ENCODE data around the gene WRAP53.
"Not testable (repeated sequence)": the region's sequence is repeated elsewhere in the genome, so short reads cannot be mapped to it uniquely, and the experiment has no call there.

The WRAP53 gene

DNA sequence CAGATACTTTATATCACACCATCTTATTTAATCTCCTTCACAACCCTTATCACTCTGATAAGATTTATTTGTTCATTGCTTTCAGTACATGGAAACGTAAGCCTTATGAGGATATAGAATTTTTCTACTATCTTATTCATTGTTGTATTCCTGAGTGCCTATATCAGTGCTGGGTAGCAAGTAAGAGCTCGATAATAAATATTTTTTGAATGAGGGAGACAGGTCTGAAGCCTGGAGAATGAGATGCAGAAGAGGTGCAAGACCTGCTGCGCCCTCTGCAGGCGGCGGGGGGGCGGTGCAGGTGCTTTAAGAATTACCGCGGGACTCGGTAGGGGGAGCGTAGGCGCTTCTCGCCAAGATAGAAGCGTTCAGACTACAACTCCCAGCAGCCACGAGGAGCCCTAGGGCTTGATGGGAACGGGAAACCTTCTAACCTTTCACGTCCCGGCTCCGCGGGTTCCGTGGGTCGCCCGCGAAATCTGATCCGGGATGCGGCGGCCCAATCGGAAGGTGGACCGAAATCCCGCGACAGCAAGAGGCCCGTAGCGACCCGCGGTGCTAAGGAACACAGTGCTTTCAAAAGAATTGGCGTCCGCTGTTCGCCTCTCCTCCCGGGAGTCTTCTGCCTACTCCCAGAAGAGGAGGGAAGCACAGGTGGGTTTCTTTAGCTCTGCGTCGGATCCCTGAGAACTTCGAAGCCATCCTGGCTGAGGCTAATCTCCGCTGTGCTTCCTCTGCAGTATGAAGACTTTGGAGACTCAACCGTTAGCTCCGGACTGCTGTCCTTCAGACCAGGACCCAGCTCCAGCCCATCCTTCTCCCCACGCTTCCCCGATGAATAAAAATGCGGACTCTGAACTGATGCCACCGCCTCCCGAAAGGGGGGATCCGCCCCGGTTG lies at the start of gene WRAP53:
WRAP53 (plus strand) TSS at position 570 of the 900 bp plus-strand sequence; CDS start at position 742, 172 bp downstream.
- DNase-seq: peak; percentile 99

DNA sequence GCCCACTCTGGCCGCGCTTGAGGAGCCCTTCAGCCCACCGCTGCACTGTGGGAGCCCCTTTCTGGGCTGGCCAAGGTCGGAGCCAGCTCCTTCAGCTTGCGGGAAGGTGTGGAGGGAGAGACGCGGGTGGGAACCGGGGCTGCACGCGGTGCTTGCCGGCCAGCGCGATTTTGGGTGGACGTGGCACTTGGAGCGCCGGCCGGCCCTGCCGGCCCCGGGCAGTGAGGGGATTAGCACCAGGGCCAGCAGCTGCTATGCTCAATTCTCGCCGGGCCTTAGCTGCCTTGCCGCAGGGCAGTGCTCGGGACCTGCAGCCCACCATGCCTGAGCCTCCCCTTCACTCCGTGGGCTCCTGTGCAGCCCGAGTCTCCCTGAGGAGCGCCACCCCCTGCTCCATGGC lies 47.5 kb upstream of the WRAP53 start:
- DNase-seq: no peak

DNA sequence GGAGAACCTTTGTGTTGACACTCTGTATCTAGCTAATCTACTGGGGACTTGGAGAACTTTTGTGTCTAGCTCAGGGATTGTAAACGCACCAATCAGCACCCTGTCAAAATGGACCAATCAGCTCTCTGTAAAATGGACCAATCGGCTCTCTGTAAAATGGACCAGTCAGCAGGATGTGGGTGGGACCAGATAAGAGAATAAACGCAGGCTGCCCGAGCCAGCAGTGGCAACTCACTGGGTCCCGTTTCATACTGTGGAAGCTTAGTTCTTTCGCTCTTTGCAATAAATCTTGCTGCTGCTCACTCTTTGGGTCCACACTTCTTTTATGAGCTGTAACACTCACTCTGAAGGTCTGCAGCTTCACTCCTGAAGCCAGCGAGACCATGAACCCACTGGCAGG lies 46.6 kb upstream of the WRAP53 start:
- DNase-seq: not testable (repeated sequence)

DNA sequence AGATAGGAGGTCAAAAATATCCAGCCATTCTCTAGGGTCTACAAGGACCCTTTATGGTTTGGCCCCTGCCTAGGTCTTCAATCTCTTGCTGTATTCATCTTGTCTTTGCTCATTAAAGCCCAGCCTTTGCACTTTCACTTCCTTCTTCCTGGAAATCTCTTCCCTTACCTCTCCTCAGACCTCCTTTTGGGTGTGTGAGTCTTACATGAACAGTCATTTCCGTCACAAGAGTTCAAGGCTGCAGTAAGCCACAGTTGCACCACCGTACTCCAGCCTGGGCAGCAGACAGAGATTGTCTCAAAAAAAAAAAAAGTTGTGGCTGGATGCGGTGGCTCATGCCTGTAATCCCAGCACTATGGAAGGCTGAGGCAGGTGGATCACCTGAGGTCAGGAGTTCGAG lies 43.5 kb upstream of the WRAP53 start:
- no peak for DNase-seq

DNA sequence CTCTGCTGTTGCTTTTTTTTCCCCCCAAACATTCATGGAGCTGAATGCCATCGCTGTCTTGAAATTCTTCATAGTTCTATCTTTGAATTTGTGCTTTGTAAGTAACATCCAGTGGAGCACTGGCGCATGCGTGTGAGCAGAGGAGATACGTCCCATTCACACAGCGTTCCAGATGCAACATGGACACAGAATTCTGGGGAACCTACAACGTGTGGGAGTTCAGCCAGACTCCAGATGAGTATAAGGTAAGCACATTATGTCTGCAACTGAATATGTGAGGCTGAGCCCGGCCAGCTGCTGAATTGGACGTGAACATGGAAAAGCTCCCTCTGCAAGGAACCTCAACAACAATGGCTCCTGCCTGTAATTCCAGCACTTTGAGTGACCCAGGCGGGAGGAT lies 41.8 kb upstream of the WRAP53 start:
- DNase-seq: no peak

DNA sequence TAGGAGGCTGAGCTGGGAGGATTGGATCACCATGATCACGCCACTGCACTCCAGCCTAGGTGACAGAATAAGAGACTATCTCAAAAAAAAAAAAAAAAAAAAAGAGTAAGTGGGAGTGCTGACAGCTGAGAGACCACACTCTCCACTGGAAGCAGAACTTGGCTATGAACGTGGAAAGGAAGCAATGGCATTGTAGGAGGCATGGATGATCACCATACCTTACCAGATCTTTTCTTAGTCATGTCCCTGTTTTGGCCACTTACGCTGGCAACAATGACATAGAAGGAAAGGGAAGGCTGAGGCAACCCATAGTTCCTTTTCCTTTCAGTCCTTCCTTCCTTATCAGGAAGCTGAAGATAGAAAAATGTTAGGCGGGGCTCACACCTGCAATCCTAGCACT lies 41.3 kb upstream of the WRAP53 start:
- no peak for DNase-seq

DNA sequence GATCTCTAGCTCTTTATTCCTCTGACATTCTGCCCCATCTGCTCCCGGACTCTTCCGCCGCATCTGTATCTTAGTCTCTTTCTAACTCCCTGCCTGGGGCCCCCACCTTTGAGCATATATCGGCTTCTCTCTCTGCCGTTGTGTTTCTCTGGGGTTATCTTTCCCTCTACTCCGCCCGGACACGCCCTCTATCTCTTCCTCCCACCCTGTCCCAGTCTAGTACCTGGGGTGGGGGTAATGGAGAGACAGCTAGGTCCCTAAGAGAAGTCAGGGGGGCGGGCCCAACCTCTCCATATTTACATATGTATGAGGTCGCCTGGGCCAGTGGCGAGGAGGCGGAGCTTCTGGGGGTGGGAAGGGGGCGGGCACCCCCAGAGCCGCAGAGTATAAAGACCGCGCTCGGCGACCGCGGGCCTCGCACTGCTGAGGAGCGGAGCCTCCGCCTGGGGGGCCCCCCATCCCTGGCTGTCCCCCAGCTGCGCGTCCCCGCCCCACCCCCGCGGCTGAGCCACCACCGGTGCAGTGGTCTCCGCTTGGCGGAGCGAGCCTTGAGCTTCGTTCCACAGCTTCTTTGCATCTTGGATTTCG lies 37.7 kb upstream of the WRAP53 start, which contains the start of gene ATP1B2:
ATP1B2 (plus strand) TSS at position 418 of the 588 bp plus-strand sequence. CDS start 593 bp downstream, outside the sequence.
- peak in 1 of 2 experiments; percentile 40 for DNase-seq

DNA sequence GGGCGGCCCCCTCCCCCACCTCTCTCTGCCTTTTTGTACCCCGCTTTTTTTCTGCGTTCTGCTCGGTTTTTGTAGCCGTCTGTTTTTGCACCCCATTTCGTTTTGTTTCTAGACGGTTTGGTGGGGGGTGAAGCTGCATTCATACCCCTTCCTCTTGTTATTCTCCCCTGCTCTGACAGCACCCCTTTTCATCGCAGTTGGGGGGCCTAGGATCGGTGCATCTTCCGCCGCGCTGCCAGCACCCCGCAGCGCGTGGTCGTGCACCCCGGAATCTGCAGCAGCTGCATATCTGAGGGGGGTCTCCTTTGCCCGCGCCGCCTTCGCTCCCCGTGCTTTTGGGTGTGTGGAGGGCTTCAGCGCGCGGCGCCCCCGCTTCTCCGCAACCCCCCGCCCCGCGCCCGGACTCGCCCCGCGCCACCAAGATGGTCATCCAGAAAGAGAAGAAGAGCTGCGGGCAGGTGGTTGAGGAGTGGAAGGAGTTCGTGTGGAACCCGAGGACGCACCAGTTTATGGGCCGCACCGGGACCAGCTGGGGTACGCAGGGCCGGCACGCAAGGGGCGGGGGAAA lies 37.1 kb upstream of the WRAP53 start:
- DNase-seq: no peak

DNA sequence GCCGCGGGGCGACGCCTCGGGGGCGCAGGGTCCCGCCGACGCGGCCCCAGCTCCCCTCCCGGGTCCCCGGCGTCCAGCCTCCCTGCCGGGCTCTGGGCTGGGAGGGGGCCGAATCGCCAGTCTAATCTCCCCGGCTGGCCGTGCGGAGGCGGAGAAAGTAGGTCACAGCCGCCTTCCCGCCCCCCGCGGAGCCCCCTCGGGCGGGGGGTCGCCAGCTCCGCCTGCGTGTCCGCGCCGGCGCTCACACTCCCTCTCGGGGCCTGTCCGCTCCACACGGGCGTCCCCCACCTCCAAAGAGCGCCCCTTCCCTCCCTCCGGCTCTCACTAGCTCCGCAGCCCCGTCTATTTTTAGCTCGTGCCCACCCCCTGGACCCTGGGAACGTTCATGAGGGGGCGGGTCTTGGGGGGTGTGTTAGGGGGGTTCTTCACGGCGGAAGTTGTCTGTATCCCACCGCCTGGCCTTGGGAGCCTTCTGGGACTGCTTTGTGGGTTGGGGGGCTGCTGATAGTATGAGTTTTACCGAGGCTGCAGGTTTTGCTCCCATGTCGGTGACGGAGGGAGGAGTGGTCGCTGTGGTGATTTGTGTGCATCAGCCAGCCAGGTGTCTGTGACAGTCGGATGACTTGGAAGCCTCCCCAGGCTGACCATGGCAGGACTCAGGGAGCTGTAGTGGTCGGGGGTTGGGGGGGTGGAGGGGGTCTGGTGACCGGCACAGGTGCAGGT lies 36.5 kb upstream of the WRAP53 start:
- DNase-seq: no peak

DNA sequence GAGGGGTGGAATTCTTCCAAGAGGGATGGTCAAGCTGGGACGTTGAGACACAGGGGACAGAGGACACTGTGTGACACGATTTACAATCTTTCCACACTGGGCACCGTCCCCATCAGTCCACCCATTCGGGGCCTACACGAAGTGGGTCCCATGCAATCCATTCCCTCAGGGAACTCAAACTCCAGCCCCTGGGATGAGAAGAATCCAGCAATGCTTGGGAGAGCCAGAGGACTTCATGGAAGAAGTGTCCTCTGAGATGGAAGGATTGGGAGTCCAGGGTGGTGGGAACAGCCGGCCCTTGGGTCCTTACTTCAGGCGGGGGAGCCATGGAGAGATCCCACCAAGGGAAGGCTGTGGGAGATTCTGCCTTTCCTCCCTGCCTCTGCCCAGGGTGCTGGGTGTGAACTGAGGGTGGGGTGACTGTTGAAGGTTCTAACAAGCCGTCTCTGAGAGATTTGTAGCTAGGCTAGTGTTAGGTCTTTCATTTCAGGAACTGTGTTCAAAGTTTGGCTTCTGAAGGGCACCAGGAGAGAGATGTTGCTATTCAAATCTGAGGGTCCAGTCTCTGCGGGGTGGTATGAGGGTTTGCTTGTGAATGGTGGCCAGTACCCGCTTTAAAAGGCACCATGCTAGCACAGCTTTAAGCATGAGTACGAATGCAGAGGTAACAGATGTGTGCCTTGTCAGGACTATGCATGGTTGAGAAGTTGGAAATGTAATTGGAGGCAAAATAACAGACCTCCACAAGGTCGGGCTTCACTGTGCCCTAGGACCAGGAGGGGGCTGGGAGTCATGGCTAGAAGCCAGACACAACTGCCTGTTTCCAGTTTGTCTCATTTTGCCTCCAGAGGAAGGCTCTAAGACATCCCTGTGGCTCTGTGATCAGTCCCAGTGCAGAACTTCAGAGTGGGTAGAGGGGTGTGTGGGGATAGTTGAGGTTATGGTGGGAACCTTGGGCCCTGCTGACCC lies 35.6 kb upstream of the WRAP53 start:
- DNase-seq: no peak

DNA sequence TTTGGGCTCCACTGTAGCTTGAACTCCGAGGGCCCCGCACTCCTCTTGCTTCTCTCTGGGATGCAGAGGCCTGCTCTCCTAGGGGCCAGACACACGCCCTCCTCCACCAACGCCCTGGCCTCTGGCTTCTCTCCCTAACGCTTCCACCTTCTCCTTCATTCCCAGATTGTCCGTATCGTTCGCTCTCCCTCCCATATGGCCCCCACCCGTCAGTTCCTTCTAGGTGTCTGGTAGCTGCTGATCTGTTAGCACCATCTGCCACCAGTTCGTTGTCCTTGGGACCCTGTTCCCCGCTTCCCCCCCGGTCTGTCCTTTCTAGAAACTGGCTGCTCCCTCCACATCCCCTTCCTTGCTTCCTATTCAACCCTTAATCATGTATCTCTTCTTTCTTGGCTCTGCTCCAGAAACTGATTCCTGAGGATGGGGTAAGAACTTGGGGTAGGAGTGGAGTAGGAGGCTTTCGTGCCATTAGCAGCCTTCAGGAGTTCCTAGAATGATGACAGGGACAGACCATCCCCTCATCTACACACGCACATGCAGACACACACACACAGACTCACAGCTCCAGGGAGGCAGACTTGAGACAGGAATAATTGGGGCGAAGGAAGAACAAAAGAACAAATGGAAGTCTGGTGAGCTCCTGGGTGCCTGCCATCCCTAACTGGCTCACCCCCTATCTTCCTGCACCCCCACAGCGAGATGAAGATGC lies 33.3 kb upstream of the WRAP53 start:
- DNase-seq: no peak

DNA sequence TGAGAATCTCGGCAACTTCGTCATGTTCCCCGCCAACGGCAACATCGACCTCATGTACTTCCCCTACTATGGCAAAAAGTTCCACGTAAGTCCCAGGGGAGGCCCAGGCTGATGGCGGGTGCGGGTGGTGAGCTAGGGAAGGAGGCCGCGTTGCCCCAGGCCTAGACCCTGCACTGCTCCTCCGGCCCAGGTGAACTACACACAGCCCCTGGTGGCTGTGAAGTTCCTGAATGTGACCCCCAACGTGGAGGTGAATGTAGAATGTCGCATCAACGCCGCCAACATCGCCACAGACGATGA lies 32.8 kb upstream of the WRAP53 start:
- DNase-seq: no peak

DNA sequence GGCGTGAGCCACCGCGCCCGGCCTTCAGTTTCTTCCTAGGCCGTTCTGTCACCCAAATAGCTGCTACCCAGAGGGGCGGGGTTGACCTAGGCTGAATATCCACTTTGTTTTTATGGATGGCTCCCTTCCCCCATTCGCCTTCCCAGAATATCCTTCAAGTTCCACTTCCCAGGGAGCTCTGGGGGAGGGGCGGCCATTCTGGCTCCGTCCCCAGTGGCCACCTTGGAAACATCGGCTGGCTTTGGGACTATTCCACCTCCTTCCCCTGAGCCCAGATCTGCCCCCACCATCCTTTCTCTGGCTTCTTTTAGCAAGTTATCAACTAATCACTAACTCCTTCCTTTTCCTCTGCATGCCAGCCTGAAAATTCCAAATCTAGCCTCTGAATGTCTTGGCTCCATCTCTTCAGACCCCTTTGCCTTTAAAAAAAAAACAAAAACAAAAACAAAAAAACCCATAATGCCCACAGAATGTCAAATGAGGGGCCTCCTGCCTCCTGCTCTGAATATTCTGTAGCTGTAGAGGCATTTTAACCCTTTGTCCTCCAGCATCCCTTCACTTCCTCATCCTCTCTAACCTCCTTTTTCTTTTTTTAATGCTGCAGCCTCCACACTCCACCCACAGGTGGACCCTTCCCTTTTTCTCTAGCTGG lies 31.2 kb upstream of the WRAP53 start:
- DNase-seq: no peak

DNA sequence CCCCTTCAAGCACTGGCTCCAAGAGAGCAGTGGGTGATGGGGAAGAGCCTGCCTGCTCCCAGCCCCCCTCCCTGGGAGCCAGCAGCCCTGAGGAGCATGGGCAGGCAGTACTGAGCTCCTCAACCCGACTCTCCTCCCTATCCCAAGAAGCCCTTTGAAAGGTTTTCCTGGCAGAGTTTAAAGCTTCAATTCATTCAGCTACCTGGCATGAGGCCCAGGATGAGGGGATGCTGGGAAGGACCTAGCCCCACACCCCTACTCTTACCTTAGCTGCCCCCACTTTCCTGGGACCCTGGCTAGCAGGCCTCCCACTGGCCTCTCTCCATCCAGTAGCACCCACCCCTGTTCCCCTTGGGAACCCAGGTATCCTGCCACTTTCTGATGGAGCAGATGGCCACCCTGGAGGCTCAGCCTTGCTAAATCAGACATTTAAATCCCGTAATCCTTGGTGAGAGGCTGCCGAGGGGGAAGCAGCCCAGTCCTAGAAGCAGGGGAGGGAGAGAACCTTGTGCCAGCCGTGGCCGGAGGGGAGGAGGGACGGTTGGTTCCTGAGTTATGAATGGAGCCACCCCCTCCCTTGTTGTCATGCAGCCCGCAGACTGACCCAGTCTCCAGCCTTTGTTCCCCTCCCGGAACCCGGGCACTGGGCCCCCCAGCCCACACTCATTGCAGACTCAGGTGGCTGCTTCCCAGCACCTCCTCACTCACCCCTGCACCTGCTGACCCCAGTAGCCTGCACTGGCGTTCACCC lies 20.4 kb upstream of the WRAP53 start:
- DNase-seq: no peak

DNA sequence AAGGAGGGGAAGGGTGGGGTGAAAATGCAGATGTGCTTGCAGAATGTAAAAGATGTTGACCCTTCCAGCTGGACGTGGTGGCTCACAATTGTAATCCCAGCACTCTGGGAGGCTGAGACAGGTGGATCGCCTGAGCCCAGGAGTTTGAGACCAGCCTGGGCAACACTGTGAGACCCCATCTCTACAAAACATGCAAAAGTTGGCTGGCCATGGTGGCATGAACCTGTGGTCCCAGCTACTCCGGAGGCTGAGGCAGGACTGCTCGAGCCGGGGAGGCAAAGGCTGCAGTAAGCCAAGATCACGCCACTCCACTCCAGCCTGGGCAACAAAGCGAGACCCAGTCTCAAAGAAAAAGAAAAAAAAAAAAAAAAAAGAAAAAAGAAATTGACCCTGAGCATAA lies 19.8 kb upstream of the WRAP53 start:
- no peak for DNase-seq

DNA sequence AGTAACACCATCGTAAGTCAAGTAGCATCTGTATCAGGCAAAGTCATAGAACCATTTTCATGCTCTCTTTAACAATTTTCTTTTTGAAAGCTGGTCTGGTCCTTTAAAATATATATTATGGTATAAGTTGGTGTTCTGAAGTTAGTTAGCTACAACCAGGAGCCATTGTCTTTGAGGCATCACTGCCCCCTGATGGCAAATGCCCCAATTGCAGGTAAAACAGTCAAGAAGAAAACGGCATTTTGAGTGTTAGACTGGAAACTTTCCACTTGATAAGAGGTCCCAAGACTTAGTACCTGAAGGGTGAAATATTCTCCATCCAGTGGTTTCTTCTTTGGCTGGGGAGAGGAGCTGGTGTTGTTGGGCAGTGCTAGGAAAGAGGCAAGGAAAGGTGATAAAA lies 15.0 kb upstream of the WRAP53 start:
- peak in 1 of 2 experiments; percentile 39 for DNase-seq

DNA sequence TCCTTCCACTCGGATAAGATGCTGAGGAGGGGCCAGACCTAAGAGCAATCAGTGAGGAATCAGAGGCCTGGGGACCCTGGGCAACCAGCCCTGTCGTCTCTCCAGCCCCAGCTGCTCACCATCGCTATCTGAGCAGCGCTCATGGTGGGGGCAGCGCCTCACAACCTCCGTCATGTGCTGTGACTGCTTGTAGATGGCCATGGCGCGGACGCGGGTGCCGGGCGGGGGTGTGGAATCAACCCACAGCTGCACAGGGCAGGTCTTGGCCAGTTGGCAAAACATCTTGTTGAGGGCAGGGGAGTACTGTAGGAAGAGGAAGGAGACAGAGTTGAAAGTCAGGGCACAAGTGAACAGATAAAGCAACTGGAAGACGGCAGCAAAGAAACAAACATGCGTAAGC lies 13.3 kb upstream of the WRAP53 start:
- DNase-seq: no peak

DNA sequence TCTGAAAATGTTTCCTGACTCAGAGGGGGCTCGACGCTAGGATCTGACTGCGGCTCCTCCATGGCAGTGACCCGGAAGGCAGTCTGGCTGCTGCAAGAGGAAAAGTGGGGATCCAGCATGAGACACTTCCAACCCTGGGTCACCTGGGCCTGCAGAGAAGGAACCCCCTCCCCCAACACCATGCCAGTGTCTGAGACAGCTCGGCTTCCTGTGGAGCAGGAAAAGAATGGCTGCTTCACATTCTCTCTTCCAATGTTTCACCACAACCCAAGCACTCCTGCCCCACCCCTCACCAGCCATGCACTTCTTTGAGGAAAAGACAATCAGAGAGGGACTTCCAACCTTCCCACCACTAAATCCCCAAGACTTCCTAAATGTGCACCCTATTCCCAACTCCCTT lies 11.7 kb upstream of the WRAP53 start:
- DNase-seq: no peak

DNA sequence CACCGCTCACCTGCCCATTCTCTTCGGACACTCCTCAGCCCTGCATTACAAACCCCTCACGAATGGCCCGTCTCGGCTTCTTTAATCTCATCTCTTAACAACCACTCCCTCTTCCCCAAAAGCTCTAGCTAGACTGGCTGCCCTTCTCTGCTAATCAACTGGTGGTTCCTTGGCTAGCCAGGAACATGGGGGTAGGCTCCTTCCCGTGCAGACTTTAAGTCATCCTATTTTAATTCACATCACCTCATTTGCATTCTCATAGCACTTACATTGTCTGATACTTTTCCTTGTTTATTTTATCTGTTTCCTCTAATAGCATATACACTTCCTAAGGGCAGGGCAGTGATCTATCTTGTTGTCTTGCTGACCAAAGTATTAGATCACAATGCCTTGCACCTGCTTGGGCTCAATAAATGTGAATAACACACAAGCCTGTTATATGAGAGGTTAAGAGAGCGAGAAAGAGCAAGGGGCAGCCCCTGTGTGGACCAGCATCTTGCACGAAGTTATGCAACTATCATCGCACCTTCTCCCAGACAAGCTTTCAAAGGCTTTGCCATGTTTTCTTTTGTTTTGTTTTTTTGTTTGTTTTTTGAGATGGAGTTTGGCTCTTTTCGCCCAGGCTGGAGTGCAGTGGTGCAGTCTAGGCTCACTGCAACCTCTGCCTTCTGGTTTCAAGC lies 10.7 kb upstream of the WRAP53 start:
- DNase-seq: no peak
